ENCODE data around the gene ATP9B.

Gene ATP9B

GRCh38 chr18:79241755-79242154, 172.6 kb downstream of the ATP9B start:
- no peak for TF ChIP-seq TAF1 (IDR thresholded peaks at IDR 0.05; ENCODE audit: borderline replicate concordance, insufficient read depth, low read length)
- TF ChIP-seq SIN3A (IDR thresholded peaks at IDR 0.05; ENCODE audit: borderline replicate concordance, insufficient read depth, low read length): no peak
- TF ChIP-seq FOXP2 (optimal IDR thresholded peaks at IDR 0.05; ENCODE audit: borderline replicate concordance, extremely low read depth, extremely low read length, insufficient read depth): no peak
- TF ChIP-seq POLR2AphosphoS5 (IDR thresholded peaks at IDR 0.05; ENCODE audit: low read depth, low read length): no peak
- TF ChIP-seq REST (IDR thresholded peaks at IDR 0.05; ENCODE audit: insufficient read depth in 1 of 2, low read depth in 2 of 2, low read length in 2 of 2): no peak

GRCh38 chr18:79242246-79242645, 173.1 kb downstream of the ATP9B start:
- TF ChIP-seq FOXP2 (optimal IDR thresholded peaks at IDR 0.05; ENCODE audit: borderline replicate concordance, extremely low read depth, extremely low read length, insufficient read depth): no peak
- TF ChIP-seq POLR2AphosphoS5 (IDR thresholded peaks at IDR 0.05; ENCODE audit: low read depth, low read length): no peak
- no peak for TF ChIP-seq TAF1 (IDR thresholded peaks at IDR 0.05; ENCODE audit: borderline replicate concordance, insufficient read depth, low read length)
- TF ChIP-seq SIN3A (IDR thresholded peaks at IDR 0.05; ENCODE audit: borderline replicate concordance, insufficient read depth, low read length): no peak
- TF ChIP-seq REST (IDR thresholded peaks at IDR 0.05; ENCODE audit: insufficient read depth in 1 of 2, low read depth in 2 of 2, low read length in 2 of 2): no peak

- TF ChIP-seq REST (IDR thresholded peaks at IDR 0.05; ENCODE audit: insufficient read depth in 1 of 2, low read depth in 2 of 2, low read length in 2 of 2) (no peak), FOXP2 (optimal IDR thresholded peaks at IDR 0.05; ENCODE audit: borderline replicate concordance, extremely low read depth, extremely low read length, insufficient read depth) (no peak), POLR2AphosphoS5 (IDR thresholded peaks at IDR 0.05; ENCODE audit: low read depth, low read length) (no peak), TAF1 (IDR thresholded peaks at IDR 0.05; ENCODE audit: borderline replicate concordance, insufficient read depth, low read length) (no peak), SIN3A (IDR thresholded peaks at IDR 0.05; ENCODE audit: borderline replicate concordance, insufficient read depth, low read length) (no peak)
These were observed 176.4 kb downstream of the ATP9B start for GRCh38 chr18:79245517-79246001.

GRCh38 chr18:79246309-79247108, 177.3 kb downstream of the ATP9B start:
- TF ChIP-seq FOXP2 (optimal IDR thresholded peaks at IDR 0.05; ENCODE audit: borderline replicate concordance, extremely low read depth, extremely low read length, insufficient read depth) (peak; percentile 75), POLR2AphosphoS5 (IDR thresholded peaks at IDR 0.05; ENCODE audit: low read depth, low read length) (no peak)

- TF ChIP-seq REST (IDR thresholded peaks at IDR 0.05; ENCODE audit: insufficient read depth in 1 of 2, low read depth in 2 of 2, low read length in 2 of 2): no peak
- no peak for TF ChIP-seq FOXP2 (optimal IDR thresholded peaks at IDR 0.05; ENCODE audit: borderline replicate concordance, extremely low read depth, extremely low read length, insufficient read depth)
- TF ChIP-seq POLR2AphosphoS5 (IDR thresholded peaks at IDR 0.05; ENCODE audit: low read depth, low read length): no peak
These were observed 179.4 kb downstream of the ATP9B start for GRCh38 chr18:79248495-79249060.
